HEK293 (cell line): ENCODE data around the gene P2RY2.

Experiments used
- CTCF ChIA-PET: fragments of 350-600 bp; formaldehyde crosslinking; extraction: SDS; loops from one replicate; lab custom pipeline; 2021; ENCODE audit warnings: antibody characterized with exemption; lab: Yijun Ruan, JAX
- POLR2A ChIA-PET: fragments of 300-600 bp; formaldehyde crosslinking; extraction: SDS; loops from one replicate; lab custom pipeline; 2020; ENCODE audit warnings: antibody characterized with exemption, inconsistent platforms; lab: Yijun Ruan, JAX
- H3K27ac ChIP-seq: fragments of 200-500 bp; sonication (Bioruptor generic); 2 replicates; pipeline ENCODE4 v1.5.1; 2014; ENCODE audit warnings: low read depth, low read length, control low read depth, inconsistent platforms; ENCODE audit errors: extremely low read depth
- H3K36me3 ChIP-seq, 2 experiments: fragments of 200-500 bp in 1 of 2; sonication (Bioruptor generic) in 1 of 2; 1 replicate in 1 of 2; 2 replicates in 1 of 2; pipeline ENCODE4 v1.5.1; 2014 to 2017; ENCODE audit warnings: inconsistent platforms in 2 of 2, low read length in 2 of 2; ENCODE audit not compliant: control insufficient read depth in 2 of 2, insufficient read depth in 1 of 2
- H3K4me1 ChIP-seq: fragments of 200-500 bp; sonication (Bioruptor generic); 2 replicates; pipeline ENCODE4 v1.5.1; 2014; ENCODE audit warnings: mild to moderate bottlenecking, low read length, inconsistent platforms; ENCODE audit not compliant: control insufficient read depth, insufficient read depth
- H3K4me3 ChIP-seq: 2 replicates; pipeline ENCODE4 v1.5.1; 2011; ENCODE audit warnings: low read depth, mild to moderate bottlenecking, control low read depth, low read length, moderate library complexity
- H3K9me3 ChIP-seq: fragments of 200-500 bp; sonication (Bioruptor generic); 2 replicates; pipeline ENCODE4 v1.5.1; 2014; ENCODE audit warnings: low read depth, low read length, inconsistent platforms; ENCODE audit not compliant: control insufficient read depth, insufficient read depth
- BCL11A ChIP-seq: fragments of 450-650 bp; formaldehyde crosslinking; IDR thresholded peaks from 2 replicates; pipeline ENCODE4 v1.5.1; 2016; ENCODE audit warnings: low read depth, missing biosample characterization, missing genetic modification characterization
- BCL11B ChIP-seq: fragments of 450-650 bp; formaldehyde crosslinking; IDR thresholded peaks from 2 replicates; pipeline ENCODE4 v1.5.1; 2016; ENCODE audit warnings: low read depth, missing biosample characterization, missing genetic modification characterization
- BCL6B ChIP-seq: fragments of 450-650 bp; formaldehyde crosslinking; IDR thresholded peaks from 2 replicates; pipeline ENCODE4 v1.5.1; 2017; ENCODE audit warnings: missing biosample characterization, missing genetic modification characterization
- HIC1 ChIP-seq: fragments of 450-650 bp; formaldehyde crosslinking; IDR thresholded peaks from 2 replicates; pipeline ENCODE4 v1.5.1; 2016; ENCODE audit warnings: missing biosample characterization, missing genetic modification characterization
- KLF17 ChIP-seq: fragments of 450-650 bp; formaldehyde crosslinking; IDR thresholded peaks from 2 replicates; pipeline ENCODE4 v1.5.1; 2016; ENCODE audit warnings: missing biosample characterization, missing genetic modification characterization
- SALL2 ChIP-seq: fragments of 450-650 bp; formaldehyde crosslinking; IDR thresholded peaks from 2 replicates; pipeline ENCODE4 v1.5.0; 2017; ENCODE audit warnings: missing biosample characterization, mild to moderate bottlenecking, missing genetic modification characterization, borderline replicate concordance
- SP2 ChIP-seq: fragments of 450-650 bp; formaldehyde crosslinking; IDR thresholded peaks from 2 replicates; pipeline ENCODE4 v1.5.1; 2016; ENCODE audit warnings: missing biosample characterization, missing genetic modification characterization
- ZBTB49 ChIP-seq: fragments of 450-650 bp; formaldehyde crosslinking; IDR thresholded peaks from 2 replicates; pipeline ENCODE4 v1.5.1; 2016; ENCODE audit warnings: missing biosample characterization, missing genetic modification characterization, low read depth
- ZFP3 ChIP-seq: fragments of 450-650 bp; formaldehyde crosslinking; IDR thresholded peaks from 2 replicates; pipeline ENCODE4 v1.5.1; 2016; ENCODE audit warnings: low read depth, missing biosample characterization, missing genetic modification characterization
- ZNF112 ChIP-seq: fragments of 450-650 bp; formaldehyde crosslinking; IDR thresholded peaks from 2 replicates; pipeline ENCODE4 v1.5.0; 2017; ENCODE audit warnings: missing biosample characterization, missing genetic modification characterization
- ZNF132 ChIP-seq: fragments of 450-650 bp; formaldehyde crosslinking; IDR thresholded peaks from 2 replicates; pipeline ENCODE4 v1.5.1; 2017; ENCODE audit warnings: missing biosample characterization, missing genetic modification characterization, borderline replicate concordance
- ZNF175 ChIP-seq: fragments of 450-650 bp; formaldehyde crosslinking; IDR thresholded peaks from 2 replicates; pipeline ENCODE4 v1.5.1; 2016; ENCODE audit warnings: missing biosample characterization, missing genetic modification characterization
- ZNF214 ChIP-seq: fragments of 450-650 bp; formaldehyde crosslinking; IDR thresholded peaks from 2 replicates; pipeline ENCODE4 v1.5.1; 2017; ENCODE audit warnings: missing biosample characterization, mild to moderate bottlenecking, missing genetic modification characterization, borderline replicate concordance
- ZNF221 ChIP-seq: fragments of 450-650 bp; formaldehyde crosslinking; IDR thresholded peaks from 2 replicates; pipeline ENCODE4 v1.5.1; 2017; ENCODE audit warnings: missing biosample characterization, missing genetic modification characterization, borderline replicate concordance
- ZNF311 ChIP-seq: fragments of 450-650 bp; formaldehyde crosslinking; IDR thresholded peaks from 2 replicates; pipeline ENCODE4 v1.5.1; 2017; ENCODE audit warnings: missing biosample characterization, missing genetic modification characterization, borderline replicate concordance
- ZNF350 ChIP-seq: fragments of 450-650 bp; formaldehyde crosslinking; IDR thresholded peaks from 2 replicates; pipeline ENCODE4 v1.5.0; 2017; ENCODE audit warnings: missing biosample characterization, mild to moderate bottlenecking, missing genetic modification characterization
- ZNF366 ChIP-seq: fragments of 450-650 bp; formaldehyde crosslinking; conservative IDR thresholded peaks from 2 replicates; pipeline ENCODE4 v1.5.1; 2016; ENCODE audit warnings: missing biosample characterization, missing genetic modification characterization
- ZNF48 ChIP-seq: fragments of 450-650 bp; formaldehyde crosslinking; IDR thresholded peaks from 2 replicates; pipeline ENCODE4 v1.5.1; 2016; ENCODE audit warnings: missing biosample characterization, missing genetic modification characterization
- ZNF501 ChIP-seq: fragments of 450-650 bp; formaldehyde crosslinking; IDR thresholded peaks from 2 replicates; pipeline ENCODE4 v1.5.1; 2016; ENCODE audit warnings: missing biosample characterization, missing genetic modification characterization
- ZNF529 ChIP-seq: fragments of 450-650 bp; formaldehyde crosslinking; IDR thresholded peaks from 2 replicates; pipeline ENCODE4 v1.5.1; 2017; ENCODE audit warnings: missing genetic modification characterization, missing biosample characterization; ENCODE audit not compliant: insufficient replicate concordance
- ZNF530 ChIP-seq: fragments of 450-650 bp; formaldehyde crosslinking; IDR thresholded peaks from 2 replicates; pipeline ENCODE4 v1.5.1; 2016; ENCODE audit warnings: low read depth, missing biosample characterization, missing genetic modification characterization
- ZNF549 ChIP-seq: fragments of 450-650 bp; IDR thresholded peaks from 2 replicates; pipeline ENCODE4 v1.5.1; 2018; ENCODE audit warnings: missing biosample characterization, missing genetic modification characterization, mild to moderate bottlenecking, inconsistent platforms, moderate library complexity
- ZNF654 ChIP-seq: fragments of 450-650 bp; formaldehyde crosslinking; IDR thresholded peaks from 2 replicates; pipeline ENCODE4 v1.5.1; 2016; ENCODE audit warnings: low read depth, missing biosample characterization, missing genetic modification characterization
- ZNF664 ChIP-seq: fragments of 450-650 bp; formaldehyde crosslinking; IDR thresholded peaks from 2 replicates; pipeline ENCODE4 v1.5.1; 2016; ENCODE audit warnings: missing biosample characterization, missing genetic modification characterization
- ZNF792 ChIP-seq: fragments of 450-650 bp; formaldehyde crosslinking; IDR thresholded peaks from 2 replicates; pipeline ENCODE4 v1.5.1; 2016; ENCODE audit warnings: missing biosample characterization, missing genetic modification characterization

Gene P2RY2

GRCh38 chr11:73245461-73245860 lies 27.4 kb downstream of the P2RY2 start:
- Histone ChIP-seq H3K4me1 (no peaks in the 10 kb centered on the region), H3K36me3 (no peaks in the 10 kb centered on the region)
- CTCF ChIA-PET = interaction anchor here (0.9 to 3.0 kb wide), 5 partner anchors 9 to 414 kb away, joined by 4 to 20 read pairs (median 5); no protein-coding TSS in a partner anchor
- no peak for TF ChIP-seq ZNF350
- TF ChIP-seq ZNF530 = no peak
- TF ChIP-seq ZFP3 = no peak
- TF ChIP-seq, all 188 proteins: peak for 0
- POLR2A ChIA-PET = no interaction called here
- Histone ChIP-seq H3K4me3 (no peak overlapping the region), H3K27ac (no peak overlapping the region), H3K9me3 (no peaks in the 10 kb centered on the region)

- H3K4me1 ChIP-seq = no peaks in the 10 kb centered on the region
- POLR2A ChIA-PET = no interaction called here
- no peak overlapping the region for H3K27ac ChIP-seq
- TF ChIP-seq ZNF48 (tag by site-specific recombination) (no peak), ZNF366 (tag by site-specific recombination) (no peak), ZNF549 (tag by site-specific recombination) (no peak), ZNF175 (tag by site-specific recombination) (no peak), BCL11A (no peak), ZBTB49 (no peak), ZNF529 (tag by site-specific recombination) (no peak), ZNF112 (tag by site-specific recombination) (no peak)
- no peaks in the 10 kb centered on the region for H3K9me3 ChIP-seq
- H3K4me3 ChIP-seq = no peak overlapping the region
- no peaks in the 10 kb centered on the region for H3K36me3 ChIP-seq
- CTCF ChIA-PET = interaction anchor here (2.4 to 3.0 kb wide), 2 partner anchors 10 to 43 kb away, joined by 10 to 20 read pairs; no protein-coding TSS in a partner anchor
Observed at GRCh38 chr11:73246303-73246702, 28.2 kb downstream of the P2RY2 start.

GRCh38 chr11:73248526-73249185 lies 30.6 kb downstream of the P2RY2 start:
- Histone ChIP-seq H3K9me3 (no peaks in the 10 kb centered on the region), H3K27ac (no peak overlapping the region), H3K36me3 (no peaks in the 10 kb centered on the region), H3K4me1 (no peaks in the 10 kb centered on the region), H3K4me3 (no peak overlapping the region)
- ChIA-PET CTCF (interaction anchor here (0.6 to 1.2 kb wide), 3 partner anchors 11 to 41 kb away, joined by 3 to 5 read pairs (median 4); no protein-coding TSS in a partner anchor), POLR2A (no interaction called here)
- TF ChIP-seq KLF17 (tag by site-specific recombination) = no peak
- TF ChIP-seq ZNF112 (tag by site-specific recombination) = no peak
- TF ChIP-seq ZNF792 (tag by site-specific recombination) = no peak
- TF ChIP-seq ZNF501 (tag by site-specific recombination) = no peak
- no peak for TF ChIP-seq ZNF132 (tag by site-specific recombination)
- no peak for TF ChIP-seq ZNF664 (tag by site-specific recombination)
- no peak for TF ChIP-seq BCL11B
- no peak for TF ChIP-seq ZNF214 (tag by site-specific recombination)
- no peak for TF ChIP-seq ZNF350
- no peak for TF ChIP-seq SALL2 (tag by site-specific recombination)
- TF ChIP-seq ZNF175 (tag by site-specific recombination) = no peak
- no peak for TF ChIP-seq SP2 (tag by site-specific recombination)
- no peak for TF ChIP-seq ZNF311 (tag by site-specific recombination)
- no peak for TF ChIP-seq HIC1 (tag by site-specific recombination)
- no peak for TF ChIP-seq BCL6B
- TF ChIP-seq ZNF221 (tag by site-specific recombination) = no peak
- TF ChIP-seq ZNF654 = no peak
